ENCODE data around the gene ALPL. TPM values are rescaled to one million over a fixed set of nuclear protein-coding genes. Genes with fewer than 3 reads are reported as not detected.

Gene ALPL
- total RNA-seq, 6 donors from 2014 or later: 72.3 to 327 (median 182) TPM

- no peak for TF ChIP-seq POLR2AphosphoS5 (IDR thresholded peaks at IDR 0.05)
- TF ChIP-seq POLR2A (IDR thresholded peaks at IDR 0.05): no peak
- TF ChIP-seq, protein P1, sequence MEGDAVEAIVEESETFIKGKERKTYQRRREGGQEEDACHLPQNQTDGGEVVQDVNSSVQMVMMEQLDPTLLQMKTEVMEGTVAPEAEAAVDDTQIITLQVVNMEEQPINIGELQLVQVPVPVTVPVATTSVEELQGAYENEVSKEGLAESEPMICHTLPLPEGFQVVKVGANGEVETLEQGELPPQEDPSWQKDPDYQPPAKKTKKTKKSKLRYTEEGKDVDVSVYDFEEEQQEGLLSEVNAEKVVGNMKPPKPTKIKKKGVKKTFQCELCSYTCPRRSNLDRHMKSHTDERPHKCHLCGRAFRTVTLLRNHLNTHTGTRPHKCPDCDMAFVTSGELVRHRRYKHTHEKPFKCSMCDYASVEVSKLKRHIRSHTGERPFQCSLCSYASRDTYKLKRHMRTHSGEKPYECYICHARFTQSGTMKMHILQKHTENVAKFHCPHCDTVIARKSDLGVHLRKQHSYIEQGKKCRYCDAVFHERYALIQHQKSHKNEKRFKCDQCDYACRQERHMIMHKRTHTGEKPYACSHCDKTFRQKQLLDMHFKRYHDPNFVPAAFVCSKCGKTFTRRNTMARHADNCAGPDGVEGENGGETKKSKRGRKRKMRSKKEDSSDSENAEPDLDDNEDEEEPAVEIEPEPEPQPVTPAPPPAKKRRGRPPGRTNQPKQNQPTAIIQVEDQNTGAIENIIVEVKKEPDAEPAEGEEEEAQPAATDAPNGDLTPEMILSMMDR (IDR thresholded peaks at IDR 0.05): no peak
- no peak for TF ChIP-seq EP300 (IDR thresholded peaks at IDR 0.05)
- DNase-seq (no peak), ATAC-seq (ENCODE audit: low FRiP score in 2 of 2) (no peak)
- no peak overlapping the region for H3K4me3 ChIP-seq
- no peak overlapping the region for H3K27ac ChIP-seq
- peaks cover 6 to 32% (median 21%) of the 10 kb centered on the region in 4 donors for H3K4me1 ChIP-seq
- peaks cover 0 to 8% (median 2%) of the 10 kb centered on the region in 4 donors for H3K27me3 ChIP-seq
- H3K36me3 ChIP-seq: no peaks in the 10 kb centered on the region
- WGBS, 2 donors: 75 to 89% methylated on average over 1 of the region's 1 CpG
- H3K9me3 ChIP-seq: no peaks in the 10 kb centered on the region
These were observed 1.5 kb upstream of the ALPL start for GRCh38 chr1:21507511-21508270.

- Histone ChIP-seq H3K27ac (peak overlapping the region in 1 of 4 donors; percentile 73), H3K9me3 (no peaks in the 10 kb centered on the region), H3K4me1 (peaks cover 6 to 36% (median 21%) of the 10 kb centered on the region in 4 donors), H3K4me3 (peak overlapping the region in 3 of 4 donors; percentile 44 to 54 (median 49)), H3K36me3 (no peaks in the 10 kb centered on the region), H3K27me3 (peaks cover 0 to 8% (median 2%) of the 10 kb centered on the region in 4 donors)
- peak; percentile 76 to 83 for ATAC-seq (ENCODE audit: low FRiP score in 2 of 2)
- DNase-seq: peak; percentile 87 to 96
- 6 to 11% methylated on average over 23 to 25 of the region's 45 CpGs for WGBS, 2 donors
- TF ChIP-seq POLR2A (IDR thresholded peaks at IDR 0.05): no peak
- TF ChIP-seq, protein P1 (IDR thresholded peaks at IDR 0.05): peak; percentile 62 to 80 (median 74)
These were observed 458 bp upstream of the ALPL start for GRCh38 chr1:21508580-21509350.

- peaks cover 6 to 39% (median 22%) of the 10 kb centered on the region in 4 donors for H3K4me1 ChIP-seq
- TF ChIP-seq, protein P1 (IDR thresholded peaks at IDR 0.05): no peak
- no peak for TF ChIP-seq POLR2AphosphoS5 (IDR thresholded peaks at IDR 0.05)
- TF ChIP-seq POLR2A (IDR thresholded peaks at IDR 0.05): no peak
- ATAC-seq (ENCODE audit: low FRiP score in 2 of 2): no peak
These were observed 880 bp downstream of the ALPL start for GRCh38 chr1:21510113-21510493.

GRCh38 chr1:21510885-21511578, 1.8 kb downstream of the ALPL start:
- Histone ChIP-seq H3K4me3 (peak overlapping the region in 3 of 4 donors; percentile 44 to 54 (median 49)), H3K27ac (peak overlapping the region; percentile 64 to 92 (median 74)), H3K9me3 (no peaks in the 10 kb centered on the region), H3K4me1 (peaks cover 6 to 39% (median 24%) of the 10 kb centered on the region in 4 donors), H3K36me3 (no peaks in the 10 kb centered on the region), H3K27me3 (peaks cover 0 to 8% (median 2%) of the 10 kb centered on the region in 4 donors)
- WGBS, 2 donors: 59 to 71% methylated on average over 8 to 9 of the region's 9 CpGs
- TF ChIP-seq, protein P1 (IDR thresholded peaks at IDR 0.05): no peak
- TF ChIP-seq POLR2A (IDR thresholded peaks at IDR 0.05) (peak in 1 of 4 donors; percentile 8), EP300 (IDR thresholded peaks at IDR 0.05) (peak in 2 of 4 donors; percentile 48 to 70)
- DNase-seq (peak in 1 of 2 donors; percentile 53), ATAC-seq (ENCODE audit: low FRiP score in 2 of 2) (peak in 1 of 2 donors; percentile 1)

More at GRCh38 chr1:21510113-21510493, 880 bp downstream of the ALPL start:
- H3K9me3 ChIP-seq: no peaks in the 10 kb centered on the region
- WGBS, 2 donors: 47 to 53% methylated on average over 9 to 12 of the region's 12 CpGs
- peaks cover 0 to 8% (median 2%) of the 10 kb centered on the region in 4 donors for H3K27me3 ChIP-seq
- DNase-seq: no peak
- H3K4me3 ChIP-seq: peak overlapping the region; percentile 29 to 54 (median 46)
- peak overlapping the region in 3 of 4 donors; percentile 73 to 92 (median 74) for H3K27ac ChIP-seq
- H3K36me3 ChIP-seq: no peaks in the 10 kb centered on the region

Measured in upper lobe of left lung (tissue), 6 donors.